Measurements from ENCODE around the gene CDKAL1.
"Not testable (repeated sequence)": the region's sequence is repeated elsewhere in the genome, so short reads cannot be mapped to it uniquely, and the experiment has no call there.

Gene CDKAL1

GRCh38 chr6:20712011-20712410 lies 177.8 kb downstream of the CDKAL1 start:
- DNase-seq = no peak

GRCh38 chr6:20715135-20715806 lies 181.0 kb downstream of the CDKAL1 start:
- no peak for DNase-seq

- no peak for DNase-seq
These were observed 182.6 kb downstream of the CDKAL1 start for GRCh38 chr6:20716865-20717264.

- DNase-seq = no peak
These were observed 183.5 kb downstream of the CDKAL1 start for GRCh38 chr6:20717743-20718142.

- DNase-seq = no peak
These were observed 184.7 kb downstream of the CDKAL1 start for GRCh38 chr6:20718705-20719653.

GRCh38 chr6:20719980-20720379 lies 185.7 kb downstream of the CDKAL1 start:
- DNase-seq = no peak

- not testable (repeated sequence) for DNase-seq
These were observed 186.9 kb downstream of the CDKAL1 start for GRCh38 chr6:20721121-20721520.

GRCh38 chr6:20722455-20722854 lies 188.2 kb downstream of the CDKAL1 start:
- no peak for DNase-seq

- DNase-seq = no peak
These were observed 189.0 kb downstream of the CDKAL1 start for GRCh38 chr6:20723236-20723635.

- no peak for DNase-seq
These were observed 190.4 kb downstream of the CDKAL1 start for GRCh38 chr6:20724443-20725190.

GRCh38 chr6:20725235-20725634 lies 191.0 kb downstream of the CDKAL1 start:
- DNase-seq = not testable (repeated sequence)

- DNase-seq = no peak
These were observed 194.8 kb downstream of the CDKAL1 start for GRCh38 chr6:20729086-20729485.

GRCh38 chr6:20732362-20732761 lies 198.1 kb downstream of the CDKAL1 start:
- DNase-seq = not testable (repeated sequence)

GRCh38 chr6:20732896-20733295 lies 198.6 kb downstream of the CDKAL1 start:
- DNase-seq = no peak

GRCh38 chr6:20737912-20738311 lies 203.7 kb downstream of the CDKAL1 start:
- DNase-seq = no peak

- no peak for DNase-seq
These were observed 205.8 kb downstream of the CDKAL1 start for GRCh38 chr6:20740088-20740487.

- no peak for DNase-seq
These were observed 206.5 kb downstream of the CDKAL1 start for GRCh38 chr6:20740727-20741126.

GRCh38 chr6:20741490-20741889 lies 207.2 kb downstream of the CDKAL1 start:
- no peak for DNase-seq

- peak; percentile 21 for DNase-seq
These were observed 210.8 kb downstream of the CDKAL1 start for GRCh38 chr6:20744911-20745557.

GRCh38 chr6:20746024-20746423 lies 211.8 kb downstream of the CDKAL1 start:
- DNase-seq = no peak

- DNase-seq = no peak
These were observed 212.7 kb downstream of the CDKAL1 start for GRCh38 chr6:20746805-20747558.

GRCh38 chr6:20747991-20748390 lies 213.7 kb downstream of the CDKAL1 start:
- no peak for DNase-seq
